ENCODE data around the gene ANKS1A.
"Not testable (repeated sequence)": the region's sequence is repeated elsewhere in the genome, so short reads cannot be mapped to it uniquely, and the experiment has no call there.

ANKS1A gene

GRCh38 chr6:34999153-34999552, 110.1 kb downstream of the ANKS1A start:
- not testable (repeated sequence) for DNase-seq

- DNase-seq: not testable (repeated sequence)
Measured at GRCh38 chr6:34999962-35000361, 110.9 kb downstream of the ANKS1A start.

DNA sequence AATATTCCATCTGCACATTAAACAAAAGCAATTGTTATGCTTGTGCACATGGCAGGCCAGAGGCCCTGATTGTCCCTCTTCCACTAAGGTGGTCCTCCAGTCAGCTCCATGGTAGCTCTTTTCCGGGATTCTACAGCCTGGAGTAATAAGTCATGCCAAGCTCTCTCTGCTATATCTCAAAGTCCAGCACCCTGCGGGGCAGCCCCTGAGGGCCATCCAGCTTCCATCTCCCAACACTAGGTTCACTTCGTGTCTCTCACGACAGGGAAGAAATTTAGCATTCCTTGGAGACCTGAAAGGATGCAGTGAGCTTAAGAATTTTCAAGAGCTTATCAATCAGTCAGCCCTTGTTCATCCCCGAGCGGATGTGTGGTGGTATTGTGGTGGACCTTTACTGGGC, 112.3 kb downstream of the ANKS1A start:
- not testable (repeated sequence) for DNase-seq

GRCh38 chr6:35003886-35004530, 115.0 kb downstream of the ANKS1A start:
- not testable (repeated sequence) for DNase-seq

DNA sequence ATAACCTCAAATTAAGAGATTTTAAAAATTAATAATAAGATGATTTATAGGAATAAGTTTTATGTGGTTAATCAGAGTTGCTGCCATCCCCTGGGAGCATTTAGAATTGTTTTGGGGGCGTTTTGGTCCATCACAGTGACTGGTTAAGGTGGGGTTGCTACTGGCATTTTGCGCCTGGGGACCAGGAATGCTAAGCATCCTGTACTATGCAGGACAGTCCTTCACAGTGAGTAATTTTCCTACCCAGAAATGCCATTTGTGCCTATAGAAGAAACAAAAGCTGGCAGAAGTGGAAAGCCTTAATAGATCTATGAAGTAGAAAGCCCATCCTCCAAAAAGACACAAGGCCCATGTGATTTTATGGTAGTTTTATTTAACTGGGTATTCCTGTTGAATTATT, 118.0 kb downstream of the ANKS1A start:
- DNase-seq: no peak

- no peak for DNase-seq
Measured at GRCh38 chr6:35008858-35009257, 119.8 kb downstream of the ANKS1A start.

GRCh38 chr6:35011096-35012041, 122.3 kb downstream of the ANKS1A start:
- DNase-seq: no peak

- DNase-seq: no peak
Measured at GRCh38 chr6:35013701-35014100, 124.6 kb downstream of the ANKS1A start.

DNA sequence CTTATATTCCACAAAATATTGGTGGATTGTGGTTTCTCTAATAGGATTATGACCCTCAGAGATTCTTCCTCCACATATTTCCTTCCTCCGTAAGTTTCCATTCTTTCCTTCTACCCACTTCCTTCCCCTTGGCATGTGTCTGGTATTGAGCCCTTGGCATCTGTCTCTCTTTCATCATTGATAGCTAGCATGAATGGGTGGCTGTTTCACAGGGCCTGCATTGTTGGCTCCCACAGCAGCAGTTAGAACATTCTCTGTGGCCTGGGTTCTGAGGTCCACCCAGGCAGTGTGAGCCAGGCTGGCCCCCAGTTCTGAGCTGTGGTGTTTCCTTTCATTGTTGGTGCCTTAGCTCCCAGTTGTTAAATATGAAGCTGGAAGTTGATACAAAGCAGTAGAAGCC, 125.3 kb downstream of the ANKS1A start:
- DNase-seq: no peak

DNA sequence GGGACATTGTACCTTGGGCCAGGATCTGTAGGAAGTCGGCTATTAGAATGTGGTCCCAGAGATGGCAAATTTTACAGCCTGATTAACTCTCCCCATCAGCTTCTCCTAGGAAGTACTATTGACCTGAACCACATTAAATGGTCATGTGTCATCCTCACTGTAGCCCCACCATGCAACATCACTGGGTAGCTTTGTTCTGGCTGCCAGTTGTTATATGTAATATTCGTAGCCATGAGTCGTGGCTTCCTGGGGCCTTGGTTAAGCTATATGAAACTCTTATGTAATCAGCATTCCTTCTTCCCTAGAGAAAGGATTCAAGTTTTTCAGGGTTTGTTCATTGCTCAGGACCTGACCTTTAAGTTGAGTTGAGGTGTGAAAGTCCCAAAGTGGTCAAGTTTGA, 125.7 kb downstream of the ANKS1A start:
- DNase-seq: no peak

DNA sequence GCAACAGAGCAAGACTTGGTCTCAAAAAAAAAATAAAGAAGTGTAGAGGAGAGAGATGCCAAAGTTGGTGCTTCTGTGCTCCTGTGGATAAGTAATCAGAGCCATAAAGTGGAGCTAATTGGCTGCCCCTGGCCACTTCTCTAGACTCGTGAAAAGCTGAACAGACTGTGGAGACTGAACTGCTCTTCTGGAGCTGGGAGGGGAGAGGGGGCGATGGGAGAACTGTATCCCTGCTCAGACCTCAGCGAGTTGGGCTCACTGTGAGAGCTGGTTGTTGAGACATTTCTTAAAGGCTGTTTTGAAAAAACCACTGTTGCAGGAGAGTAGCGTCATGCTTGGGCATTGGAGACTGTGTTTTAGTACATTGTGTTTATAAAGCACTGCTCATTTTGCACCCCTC, 126.4 kb downstream of the ANKS1A start:
- DNase-seq: no peak

GRCh38 chr6:35015996-35016395, 126.9 kb downstream of the ANKS1A start:
- DNase-seq: no peak

DNA sequence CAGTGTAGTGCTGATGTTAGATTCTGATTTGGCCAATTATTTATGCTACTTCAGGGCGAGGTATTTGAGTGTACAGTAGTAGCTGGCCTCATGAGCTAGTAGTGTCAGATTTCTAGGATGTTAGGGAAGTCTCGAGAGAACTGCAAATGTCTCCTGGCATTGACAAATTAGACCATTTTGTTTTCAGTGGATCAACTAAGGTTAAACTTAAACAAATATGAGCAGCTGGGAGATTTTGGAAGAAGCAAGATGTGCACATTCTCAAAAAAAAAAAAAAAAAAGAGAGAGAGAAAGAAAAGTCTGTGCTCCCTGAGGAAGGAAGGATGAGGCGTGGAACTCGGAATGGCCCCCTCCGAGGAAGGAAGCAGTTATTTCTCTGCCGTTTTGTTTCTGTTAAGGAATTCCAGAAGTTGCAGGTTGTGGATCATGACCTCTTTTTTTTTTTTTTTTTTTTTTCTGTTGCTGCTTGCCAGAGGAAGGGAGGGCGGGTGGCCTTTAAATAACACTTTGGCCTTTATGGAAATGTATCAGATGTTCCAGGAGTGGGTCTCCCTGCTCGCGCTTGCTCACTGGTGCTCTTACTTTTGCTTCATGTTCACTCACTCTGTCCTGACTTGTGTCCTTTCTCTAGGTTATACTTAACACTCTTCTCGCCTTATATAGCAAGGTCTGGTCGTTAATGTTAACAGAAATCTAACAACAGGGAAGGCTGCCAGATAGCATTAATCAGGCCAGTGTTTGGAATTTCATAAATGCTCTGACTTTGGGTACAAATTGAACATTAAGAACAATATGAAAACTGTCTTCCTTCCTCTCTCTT, 127.7 kb downstream of the ANKS1A start:
- no peak for DNase-seq

- no peak for DNase-seq
Measured at GRCh38 chr6:35017411-35018181, 128.5 kb downstream of the ANKS1A start.

GRCh38 chr6:35018182-35018519, 129.1 kb downstream of the ANKS1A start:
- DNase-seq: no peak

DNA sequence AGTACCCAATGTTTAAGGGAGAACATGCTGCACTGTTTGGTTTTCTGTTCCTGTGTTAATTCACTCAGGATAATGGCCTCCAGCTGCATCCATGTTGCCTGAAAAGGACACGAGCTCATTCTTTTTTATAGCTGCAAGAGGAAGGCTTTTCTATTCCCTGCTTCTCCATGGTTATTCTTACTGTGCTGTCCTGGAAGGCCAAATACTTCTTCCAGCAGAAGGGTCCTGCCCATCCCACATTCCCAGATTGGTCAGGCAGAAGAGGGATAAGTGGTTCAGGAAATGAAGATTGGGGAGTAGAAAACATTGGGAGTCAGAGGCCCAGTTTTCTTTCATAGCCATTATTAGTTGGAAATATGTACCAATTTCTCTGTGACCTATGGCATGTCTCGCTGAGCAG, 129.7 kb downstream of the ANKS1A start:
- DNase-seq: no peak

DNA sequence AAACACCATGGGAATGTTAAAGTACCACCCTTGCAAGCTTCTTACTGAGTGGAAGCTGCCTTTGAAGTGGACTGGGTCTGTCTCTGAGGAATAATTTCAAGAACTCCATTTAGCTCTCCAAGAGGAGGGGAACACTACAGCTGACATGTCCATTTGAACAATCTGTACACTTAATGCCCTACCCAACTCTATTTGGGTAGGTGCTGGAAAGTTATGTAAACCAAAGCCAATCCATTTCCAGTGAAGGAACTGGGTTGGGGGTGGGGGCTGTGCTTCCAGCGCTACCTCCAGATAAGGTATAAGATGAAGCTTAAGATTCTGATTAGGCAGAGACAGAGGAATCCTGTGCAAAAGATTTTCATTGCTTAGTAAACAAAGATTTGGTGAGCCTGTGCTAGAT, 130.1 kb downstream of the ANKS1A start:
- no peak for DNase-seq

DNA sequence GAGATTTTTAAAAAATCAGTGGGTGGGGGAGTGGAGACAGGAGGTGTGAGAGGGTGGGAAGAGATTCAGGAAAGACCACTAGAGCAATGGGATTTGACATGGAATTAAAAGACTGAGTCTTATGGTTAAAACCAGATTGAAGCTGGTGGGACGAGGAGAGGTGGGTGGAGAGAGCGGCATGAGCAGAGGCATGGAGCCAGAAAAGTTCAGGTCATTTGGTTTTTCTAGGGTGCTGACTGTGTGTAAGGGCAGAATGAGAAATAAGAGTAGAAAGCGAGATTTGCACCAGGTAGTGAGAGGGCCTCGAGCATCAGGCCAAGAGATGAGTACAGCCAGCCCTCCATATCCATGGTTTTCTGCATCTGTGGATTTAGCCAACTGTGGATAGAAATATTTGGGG, 130.8 kb downstream of the ANKS1A start:
- no peak for DNase-seq

DNA sequence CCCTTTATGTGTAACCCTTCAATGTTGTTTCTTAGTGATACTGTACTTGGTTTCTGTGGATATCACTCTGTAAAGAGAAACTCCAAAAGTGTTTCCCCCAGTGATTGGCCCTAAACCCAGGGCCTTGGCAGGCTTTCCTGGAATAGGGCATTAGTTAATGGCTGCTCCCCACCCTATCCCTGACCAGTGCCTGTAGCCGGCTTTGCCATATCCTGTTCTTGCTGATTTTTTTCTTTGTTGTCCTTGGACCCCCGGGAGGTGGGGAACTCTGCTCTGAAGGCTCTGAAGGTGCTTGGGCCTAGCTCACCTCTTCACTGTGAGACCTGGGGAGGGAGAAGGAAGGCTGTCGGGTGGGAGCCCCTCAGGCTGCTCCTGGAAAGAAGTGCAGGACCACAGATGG, 131.9 kb downstream of the ANKS1A start:
- no peak for DNase-seq

GRCh38 chr6:35023091-35024000, 134.3 kb downstream of the ANKS1A start:
- DNase-seq: no peak

GRCh38 chr6:35024551-35025054, 135.5 kb downstream of the ANKS1A start:
- DNase-seq: no peak

Data from CD4-positive, alpha-beta T cell treated with Interleukin-10 for 1 hour (primary cell).